ENCODE results near the gene NOS1AP.

DNA sequence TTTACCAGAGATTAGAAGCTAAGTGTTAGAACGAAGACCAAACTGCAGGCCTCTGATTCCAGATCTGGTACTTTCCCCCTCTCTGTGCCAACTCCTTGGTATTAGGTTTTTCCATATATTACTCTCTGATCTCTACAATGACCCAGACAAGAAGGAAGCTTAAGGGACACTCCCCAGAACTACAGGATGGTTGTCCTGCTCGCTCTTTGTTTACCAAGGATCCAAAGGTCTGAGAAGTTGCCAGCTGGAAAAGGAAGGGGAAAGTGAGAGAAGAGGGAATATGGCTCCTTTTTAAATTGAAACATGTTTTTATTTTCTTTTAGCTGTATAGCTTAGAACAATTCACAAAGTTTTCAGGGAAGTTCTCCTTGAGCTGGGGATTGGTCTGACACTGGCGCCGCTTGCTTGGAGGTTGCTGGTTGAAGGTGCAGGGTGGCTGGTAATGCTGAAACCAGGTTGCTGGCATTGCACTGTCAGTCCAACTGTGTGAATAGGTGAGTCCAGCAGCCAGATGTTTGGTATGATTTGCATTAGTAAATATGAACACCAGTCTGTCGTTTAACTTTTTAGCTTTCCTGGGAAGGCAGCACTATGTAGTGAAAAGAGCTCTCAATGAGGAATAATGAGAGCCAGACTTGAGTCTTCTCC lies 89.3 kb downstream of the NOS1AP start:
- TF ChIP-seq, protein P1, sequence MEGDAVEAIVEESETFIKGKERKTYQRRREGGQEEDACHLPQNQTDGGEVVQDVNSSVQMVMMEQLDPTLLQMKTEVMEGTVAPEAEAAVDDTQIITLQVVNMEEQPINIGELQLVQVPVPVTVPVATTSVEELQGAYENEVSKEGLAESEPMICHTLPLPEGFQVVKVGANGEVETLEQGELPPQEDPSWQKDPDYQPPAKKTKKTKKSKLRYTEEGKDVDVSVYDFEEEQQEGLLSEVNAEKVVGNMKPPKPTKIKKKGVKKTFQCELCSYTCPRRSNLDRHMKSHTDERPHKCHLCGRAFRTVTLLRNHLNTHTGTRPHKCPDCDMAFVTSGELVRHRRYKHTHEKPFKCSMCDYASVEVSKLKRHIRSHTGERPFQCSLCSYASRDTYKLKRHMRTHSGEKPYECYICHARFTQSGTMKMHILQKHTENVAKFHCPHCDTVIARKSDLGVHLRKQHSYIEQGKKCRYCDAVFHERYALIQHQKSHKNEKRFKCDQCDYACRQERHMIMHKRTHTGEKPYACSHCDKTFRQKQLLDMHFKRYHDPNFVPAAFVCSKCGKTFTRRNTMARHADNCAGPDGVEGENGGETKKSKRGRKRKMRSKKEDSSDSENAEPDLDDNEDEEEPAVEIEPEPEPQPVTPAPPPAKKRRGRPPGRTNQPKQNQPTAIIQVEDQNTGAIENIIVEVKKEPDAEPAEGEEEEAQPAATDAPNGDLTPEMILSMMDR (IDR thresholded peaks at IDR 0.05): no peak
- TF ChIP-seq POLR2A (IDR thresholded peaks at IDR 0.05): no peak

All from vagina (tissue), 2 donors.